ENCODE measurements around the gene ECHDC3.
"Not testable (repeated sequence)": the region's sequence is repeated elsewhere in the genome, so short reads cannot be mapped to it uniquely, and the experiment has no call there.

The ECHDC3 gene

GRCh38 chr10:11742009-11742778 lies at the start of gene ECHDC3:
Gene ECHDC3 (plus strand): TSS chr10:11742382. CDS start chr10:11742577, 195 bp downstream.
- DNase-seq = no peak

- no peak for DNase-seq
Observed at GRCh38 chr10:11693376-11693775, 48.8 kb upstream of the ECHDC3 start.

- DNase-seq = no peak
Observed at GRCh38 chr10:11695779-11696178, 46.4 kb upstream of the ECHDC3 start.

GRCh38 chr10:11697718-11698527 lies 44.3 kb upstream of the ECHDC3 start:
- no peak for DNase-seq

- DNase-seq = no peak
Observed at GRCh38 chr10:11698691-11699549, 43.3 kb upstream of the ECHDC3 start.

- DNase-seq = no peak
Observed at GRCh38 chr10:11699550-11700097, 42.6 kb upstream of the ECHDC3 start.

GRCh38 chr10:11700539-11700938 lies 41.6 kb upstream of the ECHDC3 start:
- DNase-seq = no peak

- no peak for DNase-seq
Observed at GRCh38 chr10:11701451-11702095, 40.6 kb upstream of the ECHDC3 start.

GRCh38 chr10:11702264-11702663 lies 39.9 kb upstream of the ECHDC3 start:
- DNase-seq = no peak

GRCh38 chr10:11704092-11704491 lies 38.1 kb upstream of the ECHDC3 start:
- DNase-seq = no peak

- no peak for DNase-seq
Observed at GRCh38 chr10:11705722-11706121, 36.5 kb upstream of the ECHDC3 start.

- no peak for DNase-seq
Observed at GRCh38 chr10:11706895-11707567, 35.2 kb upstream of the ECHDC3 start.

GRCh38 chr10:11707624-11708350 lies 34.4 kb upstream of the ECHDC3 start:
- no peak for DNase-seq

GRCh38 chr10:11708801-11709200 lies 33.4 kb upstream of the ECHDC3 start:
- not testable (repeated sequence) for DNase-seq

- no peak for DNase-seq
Observed at GRCh38 chr10:11712744-11713143, 29.4 kb upstream of the ECHDC3 start.

- DNase-seq = no peak
Observed at GRCh38 chr10:11713186-11713743, 28.9 kb upstream of the ECHDC3 start.

GRCh38 chr10:11713963-11714362 lies 28.2 kb upstream of the ECHDC3 start:
- no peak for DNase-seq

GRCh38 chr10:11714750-11715365 lies 27.3 kb upstream of the ECHDC3 start:
- no peak for DNase-seq

- no peak for DNase-seq
Observed at GRCh38 chr10:11715815-11716494, 26.2 kb upstream of the ECHDC3 start.

- DNase-seq = no peak
Observed at GRCh38 chr10:11716686-11717085, 25.5 kb upstream of the ECHDC3 start.

Data from activated CD4-positive, alpha-beta T cell treated with anti-CD3 and anti-CD28 coated beads, Interleukin-2, amount 50 U/mL, for 4 hours (primary cell).